ENCODE data around the gene JAG2.

Gene JAG2

GRCh38 chr14:105151084-105151837 is 17.3 kb downstream of the JAG2 start:
- DNase-seq (ENCODE audit: low read depth in 2 of 2): no peak

GRCh38 chr14:105150368-105151083 is 18.1 kb downstream of the JAG2 start:
- no peak for DNase-seq (ENCODE audit: low read depth in 2 of 2)

GRCh38 chr14:105150026-105150367 is 18.6 kb downstream of the JAG2 start:
- DNase-seq (ENCODE audit: low read depth in 2 of 2): no peak

- DNase-seq (ENCODE audit: low read depth in 2 of 2): no peak
Measured at GRCh38 chr14:105149146-105149781, 19.3 kb downstream of the JAG2 start.

- DNase-seq (ENCODE audit: low read depth in 2 of 2): no peak
Measured at GRCh38 chr14:105148604-105149145, 19.9 kb downstream of the JAG2 start.

GRCh38 chr14:105147671-105148603 is 20.6 kb downstream of the JAG2 start:
- DNase-seq (ENCODE audit: low read depth in 2 of 2): no peak

DNA sequence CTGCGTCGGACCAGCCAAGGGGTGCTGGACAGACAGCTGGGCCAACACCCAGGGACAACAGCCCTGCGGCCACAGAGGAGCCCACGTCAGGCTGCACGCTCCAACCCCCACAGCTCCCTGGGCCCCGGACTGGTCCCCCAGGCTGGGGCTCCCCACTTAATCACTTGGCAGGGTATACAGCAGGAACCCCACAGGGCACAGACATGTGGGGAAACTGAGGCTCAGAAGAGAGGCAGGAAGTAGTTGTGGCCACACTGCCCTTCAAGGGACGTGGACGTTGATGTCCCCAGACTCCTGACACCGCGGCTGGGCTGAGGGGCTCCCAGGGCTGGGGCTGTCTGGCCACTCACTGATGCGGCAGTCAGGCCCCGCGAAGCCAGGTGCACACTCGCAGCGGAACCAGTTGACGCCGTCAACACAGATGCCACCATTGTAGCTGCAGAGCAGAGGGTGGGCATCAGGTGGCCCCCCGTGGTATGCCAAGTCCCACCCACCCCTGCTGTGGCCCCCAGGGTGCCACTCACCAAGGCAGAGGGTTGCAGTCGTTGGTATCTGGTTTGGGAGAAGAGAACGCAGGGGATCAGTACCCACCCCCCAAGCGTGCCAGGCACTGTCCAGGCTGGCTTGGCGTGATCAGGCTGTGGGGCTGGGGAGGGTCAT is 21.5 kb downstream of the JAG2 start:
- DNase-seq (ENCODE audit: low read depth in 2 of 2): no peak

- DNase-seq (ENCODE audit: low read depth in 2 of 2): no peak
Measured at GRCh38 chr14:105146181-105146975, 22.2 kb downstream of the JAG2 start.

DNA sequence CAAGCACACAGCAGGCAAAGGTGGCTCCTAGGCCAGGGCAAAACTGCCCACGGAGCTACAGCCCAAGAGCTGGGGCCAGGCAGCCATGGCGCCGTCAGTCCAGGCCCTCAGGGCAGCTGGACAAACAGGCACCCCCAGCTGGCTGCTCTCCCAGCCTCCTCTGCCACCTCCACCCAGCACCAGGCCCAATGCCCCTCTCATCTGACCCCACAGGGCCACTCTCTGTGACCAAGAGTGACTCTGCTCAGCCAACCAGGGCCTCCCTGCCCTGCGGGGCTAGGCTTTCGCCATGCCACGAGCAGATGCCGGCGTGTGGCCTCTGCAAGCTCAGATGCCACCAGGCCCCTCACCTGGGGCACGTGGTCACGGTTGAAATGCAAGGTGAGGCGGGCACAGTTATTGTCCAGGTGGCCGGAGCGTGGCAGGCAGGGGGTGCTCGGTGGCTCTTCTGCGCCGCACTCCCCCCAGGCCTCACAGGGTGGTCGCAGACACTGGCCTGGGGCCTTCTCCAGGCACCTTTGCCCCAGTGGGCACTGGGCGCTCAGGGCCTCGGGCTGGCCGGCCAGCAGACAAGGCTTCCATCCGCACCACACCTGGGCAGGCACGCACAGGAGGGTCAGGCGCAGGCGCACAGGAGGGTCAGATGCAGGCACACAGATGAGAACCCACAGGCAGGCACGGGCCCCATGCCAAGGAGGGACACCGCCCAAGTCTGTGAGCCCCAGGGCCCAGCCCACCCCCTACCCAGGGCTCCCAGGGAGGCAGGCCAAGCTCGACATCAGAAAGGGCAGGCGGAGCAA is 23.0 kb downstream of the JAG2 start:
- no peak for DNase-seq (ENCODE audit: low read depth in 2 of 2)

GRCh38 chr14:105144666-105145380 is 23.8 kb downstream of the JAG2 start:
- no peak for DNase-seq (ENCODE audit: low read depth in 2 of 2)

GRCh38 chr14:105144026-105144665 is 24.4 kb downstream of the JAG2 start:
- no peak for DNase-seq (ENCODE audit: low read depth in 2 of 2)

DNA sequence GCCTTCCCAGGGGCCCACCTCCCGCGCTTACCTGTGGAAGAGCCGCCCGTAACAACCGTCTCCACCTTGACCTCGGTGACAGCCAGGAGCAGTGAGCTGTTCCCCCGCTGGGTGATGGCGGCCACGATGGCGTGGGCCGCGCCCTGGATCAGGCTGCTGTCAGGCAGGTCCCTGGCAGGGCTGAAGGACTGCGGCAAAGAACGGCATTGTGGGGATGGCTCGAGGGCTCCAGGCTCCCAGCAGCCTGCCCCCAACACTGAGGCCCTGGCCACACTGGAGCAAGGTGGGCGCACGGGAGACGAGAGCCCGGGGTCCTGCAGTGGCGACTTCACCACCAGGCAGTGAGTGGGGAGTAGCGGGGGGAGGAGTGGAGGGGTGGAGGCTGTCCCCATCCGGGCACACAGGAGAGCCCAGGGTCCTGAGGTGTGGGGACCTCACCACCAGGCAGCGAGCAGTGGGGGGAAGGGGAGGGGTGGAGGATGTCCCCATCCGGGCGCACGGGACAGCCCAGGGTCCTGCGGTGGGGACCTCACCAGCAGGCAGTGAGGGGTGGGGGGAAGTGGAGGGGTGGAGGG is 25.0 kb downstream of the JAG2 start:
- no peak for DNase-seq (ENCODE audit: low read depth in 2 of 2)

DNA sequence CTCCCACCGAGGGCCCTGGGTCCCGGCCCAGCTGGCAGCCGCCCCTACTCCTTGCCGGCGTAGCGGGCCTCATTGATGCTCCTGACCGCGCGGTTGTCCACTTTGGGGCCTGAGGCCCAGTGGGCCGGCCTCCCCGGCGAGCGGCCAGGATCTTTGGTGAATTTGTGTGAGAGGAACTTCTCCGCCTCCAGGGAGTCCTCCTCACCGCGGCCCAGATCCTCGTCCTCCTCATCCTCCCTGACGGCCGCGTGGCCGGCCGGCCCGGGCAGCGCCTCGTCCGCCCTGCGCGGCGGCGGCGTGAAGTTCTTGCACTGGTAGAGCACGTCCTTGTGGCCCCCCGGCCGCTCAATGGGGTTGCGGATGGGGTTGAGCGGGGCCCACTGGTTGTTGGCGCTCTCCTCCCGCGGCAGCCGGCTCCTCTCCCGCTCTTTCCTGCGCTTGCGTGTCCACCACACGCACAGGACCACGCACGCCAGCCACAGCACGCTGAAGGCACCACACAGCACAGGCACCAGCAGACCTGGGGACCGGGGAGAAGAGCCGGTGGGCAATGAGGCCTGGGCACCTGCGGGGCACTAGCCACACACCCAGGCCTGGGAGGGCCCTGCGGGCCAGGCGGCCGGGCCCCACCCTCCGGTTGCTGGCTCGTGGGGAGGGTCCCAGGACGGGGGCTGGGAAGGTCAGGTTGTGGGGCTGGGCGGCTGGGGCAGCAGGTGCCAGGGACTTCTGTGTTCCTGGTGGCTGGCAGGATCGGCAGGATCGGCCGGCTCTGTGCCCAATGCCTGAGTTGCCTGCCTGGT is 25.7 kb downstream of the JAG2 start:
- no peak for DNase-seq (ENCODE audit: low read depth in 2 of 2)

DNA sequence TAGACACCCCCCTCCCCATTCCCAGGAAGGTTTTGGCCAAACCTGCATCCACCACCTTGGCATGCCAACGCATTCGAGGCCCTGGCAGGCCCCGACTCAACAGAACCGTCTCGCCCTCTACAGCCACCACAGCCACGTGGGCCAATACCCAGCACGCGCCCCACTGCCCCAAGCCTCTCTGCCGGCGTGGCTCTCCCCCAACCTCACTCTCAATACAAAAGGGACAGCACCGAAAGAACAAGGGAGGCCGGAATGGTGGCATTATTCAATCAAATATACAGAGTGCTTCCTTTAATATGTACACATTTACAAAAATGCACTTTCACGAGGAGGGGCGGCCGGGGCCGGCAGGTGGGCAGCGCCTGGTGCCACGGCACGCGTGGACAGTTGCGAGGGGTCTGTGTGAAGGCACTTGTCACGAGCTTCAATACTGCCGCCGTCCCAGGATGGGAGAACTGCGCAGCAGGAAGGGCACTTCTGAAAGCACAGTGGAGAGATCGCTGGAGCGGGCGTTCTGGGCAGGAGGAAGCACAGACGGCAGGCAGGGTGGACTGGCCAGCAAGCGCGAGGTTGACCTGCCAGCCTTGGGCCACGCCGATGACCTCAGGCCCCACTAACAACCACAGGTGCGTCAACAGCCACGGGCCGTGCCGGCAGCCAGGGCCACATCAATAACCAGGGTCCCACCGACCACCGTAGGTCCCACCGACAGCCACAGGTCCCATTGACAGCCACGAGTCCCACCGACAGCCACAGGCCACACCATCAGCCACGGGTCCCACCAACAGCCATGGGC is 26.9 kb downstream of the JAG2 start:
- no peak for DNase-seq (ENCODE audit: low read depth in 2 of 2)

- DNase-seq (ENCODE audit: low read depth in 2 of 2): no peak
Measured at GRCh38 chr14:105141026-105141425, 27.6 kb downstream of the JAG2 start.

DNA sequence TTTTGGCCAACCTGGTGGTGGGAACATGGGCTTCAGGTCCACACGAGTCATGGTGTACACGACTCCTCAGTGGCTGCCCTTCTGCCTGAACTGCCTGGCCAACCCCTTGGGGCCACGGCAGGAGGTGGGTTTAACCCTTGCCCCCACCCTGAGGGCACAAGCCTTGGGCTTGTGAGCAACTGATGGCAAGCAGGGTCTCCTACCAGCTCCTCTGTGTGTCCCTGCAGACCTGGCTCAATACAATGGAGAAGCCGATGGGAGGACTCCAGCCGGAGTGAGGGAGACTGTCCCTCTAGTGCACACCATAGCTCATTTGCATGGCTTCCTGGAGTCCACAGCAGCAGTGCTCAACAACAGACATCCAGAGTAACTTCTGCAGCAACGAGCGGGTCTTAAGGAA is 28.0 kb downstream of the JAG2 start:
- DNase-seq (ENCODE audit: low read depth in 2 of 2): no peak

All from fibroblast of skin of left quadriceps (primary cell).